GM18526 (cell line): ENCODE data around the gene DGCR8.

Experiments
- POLR2A ChIP-seq: IDR thresholded peaks from 3 replicates; pipeline ENCODE4 v1.6.1; 2011; ENCODE audit not compliant: insufficient read length; ENCODE audit errors: extremely low read depth

Gene DGCR8

GRCh38 chr22:20079745-20080444 lies at the start of gene DGCR8:
Gene DGCR8, plus strand, starts transcription at chr22:20080241. Its CDS starts 5,723 bp downstream, at chr22:20085964.
- peak; percentile 60 for TF ChIP-seq POLR2A

- TF ChIP-seq POLR2A = no peak
Measured at GRCh38 chr22:20031732-20032406, 48.2 kb upstream of the DGCR8 start.

DNA sequence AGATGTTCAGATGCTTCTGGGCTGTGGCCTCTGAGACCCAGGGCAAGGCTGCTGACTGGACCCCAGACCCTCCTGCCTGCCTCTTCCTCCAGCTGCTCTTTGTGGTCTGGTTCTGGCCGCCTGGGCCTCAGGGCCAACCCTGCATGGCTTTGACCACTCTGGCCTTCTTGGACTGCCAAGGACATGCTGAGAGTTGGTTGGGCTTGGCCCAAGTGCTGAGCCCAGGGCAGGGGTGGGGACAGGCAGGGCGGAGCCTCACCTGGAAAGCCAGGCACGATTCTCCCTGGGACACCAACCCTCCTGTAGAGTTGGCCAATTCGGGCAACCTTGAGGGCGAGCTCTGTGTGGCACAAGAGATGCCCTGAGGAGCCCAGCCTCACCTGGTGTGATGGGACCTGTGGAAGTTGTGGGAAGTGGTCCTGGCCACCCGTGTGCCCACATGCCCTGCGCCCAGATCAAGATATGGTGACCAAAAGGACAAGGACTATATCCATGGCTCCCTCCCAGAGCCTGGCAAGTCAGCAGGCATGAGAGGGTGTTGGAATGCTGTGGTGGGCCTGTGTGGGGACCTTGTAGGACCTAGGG lies 47.5 kb upstream of the DGCR8 start:
- TF ChIP-seq POLR2A = no peak

GRCh38 chr22:20033045-20033706 lies 46.9 kb upstream of the DGCR8 start:
- no peak for TF ChIP-seq POLR2A

- TF ChIP-seq POLR2A = no peak
Measured at GRCh38 chr22:20034143-20034542, 45.9 kb upstream of the DGCR8 start.

- TF ChIP-seq POLR2A = no peak
Measured at GRCh38 chr22:20035375-20036083, 44.5 kb upstream of the DGCR8 start.

GRCh38 chr22:20036084-20036482 lies 44.0 kb upstream of the DGCR8 start:
- no peak for TF ChIP-seq POLR2A

GRCh38 chr22:20036535-20037392 lies 43.3 kb upstream of the DGCR8 start:
- no peak for TF ChIP-seq POLR2A

GRCh38 chr22:20037419-20037818 lies 42.6 kb upstream of the DGCR8 start:
- no peak for TF ChIP-seq POLR2A

DNA sequence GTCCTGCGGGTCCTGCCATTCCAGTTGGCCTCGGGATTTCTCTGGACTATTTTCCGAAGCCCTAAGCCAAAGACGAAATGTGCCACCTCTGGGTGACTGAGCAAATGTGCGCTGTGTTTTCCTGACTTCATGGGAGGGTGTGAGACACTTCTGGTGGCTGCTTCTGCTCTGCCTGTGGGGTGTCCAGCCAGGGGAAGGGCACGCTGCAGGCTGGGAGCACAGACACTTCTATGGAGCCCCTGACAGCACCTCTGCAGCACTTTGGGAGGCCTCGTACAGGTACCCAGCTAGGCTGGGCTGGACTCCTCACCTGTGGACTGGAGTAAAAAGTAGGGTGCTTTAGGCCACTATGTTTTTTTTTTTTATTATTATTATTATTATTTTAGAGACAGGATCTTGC lies 41.5 kb upstream of the DGCR8 start:
- TF ChIP-seq POLR2A = no peak

GRCh38 chr22:20039683-20040325 lies 40.2 kb upstream of the DGCR8 start:
- no peak for TF ChIP-seq POLR2A

GRCh38 chr22:20040327-20041200 lies 39.5 kb upstream of the DGCR8 start:
- no peak for TF ChIP-seq POLR2A
